Measurements from ENCODE around the gene MCCD1. TPM values are rescaled to one million over a fixed set of nuclear protein-coding genes. Genes with fewer than 3 reads are reported as not detected.

Gene MCCD1
- total and polyA plus RNA-seq, 2 of the 13 experiments (the other 11 are each of a cell fraction or from before 2014, with no cell fraction given), result 0.15 TPM; not detected in 1

DNA sequence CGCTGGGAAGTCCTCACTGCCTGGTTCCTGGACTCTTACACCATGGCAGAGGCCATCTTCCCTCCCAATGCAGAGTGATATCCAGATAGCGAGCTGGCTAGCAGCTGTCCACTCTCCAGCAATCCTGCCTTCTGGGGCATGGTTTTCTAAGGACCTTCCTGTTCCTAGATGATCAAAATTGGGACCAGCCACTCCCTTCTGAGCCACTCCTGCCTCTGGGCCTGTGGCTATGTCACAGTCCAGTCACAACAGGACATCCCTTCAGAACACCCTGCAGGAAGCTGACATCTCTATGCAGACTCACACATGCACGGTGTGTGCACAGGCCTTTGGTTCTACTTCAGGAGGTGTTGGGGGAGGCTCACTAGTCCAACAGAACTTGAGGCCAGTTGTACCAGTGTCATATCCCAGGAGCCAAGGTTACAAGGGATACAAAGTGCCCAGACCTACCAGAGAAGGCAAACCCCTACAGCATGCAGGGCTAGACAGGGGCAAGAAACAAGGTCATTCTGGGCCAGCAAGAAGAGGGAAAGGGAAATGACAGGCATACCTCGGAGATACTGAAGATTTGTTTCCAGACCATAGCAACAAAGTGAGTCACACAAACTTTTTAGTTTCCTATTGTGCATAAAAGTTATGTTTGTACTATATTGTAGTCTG, 2.7 kb upstream of the MCCD1 start:
- CTCF ChIA-PET (ENCODE audit: low intra/inter-chr PET ratio, low total read pairs), result no interaction called here
- Histone ChIP-seq H3K4me2 (ENCODE audit: low read depth, low read length) (peak overlapping the region; percentile 23; the same call in 1 of the 2 replicates), H3K27ac (ENCODE audit: extremely low read length, insufficient read depth, low read length) (no peak overlapping the region), H3K27me3 (ENCODE audit: control insufficient read depth in 1 of 2, insufficient read depth in 2 of 2, low read length in 2 of 2) (no peaks in the 10 kb centered on the region), H3K4me1 (ENCODE audit: insufficient read depth, low read length) (peaks cover 52% of the 10 kb centered on the region), H3K36me3 (replicated peaks in 1 of 2; ENCODE audit: control insufficient read depth in 1 of 2, insufficient read depth in 2 of 2, low read length in 2 of 2) (peaks cover 12 to 15% of the 10 kb centered on the region in 2 experiments), H4K20me1 (ENCODE audit: insufficient read depth, low read length) (peaks cover 15% of the 10 kb centered on the region; the same call in 1 of the 2 replicates), H3K79me2 (ENCODE audit: insufficient read depth, low read length) (no peaks in the 10 kb centered on the region), H3K9ac (ENCODE audit: insufficient read depth, low read depth, low read length) (no peak overlapping the region), H2AFZ (ENCODE audit: low read length) (no peak overlapping the region), H3K4me3 (replicated peaks in 1 of 3; ENCODE audit: insufficient read depth in 1 of 3, low read depth in 2 of 3, low read length in 3 of 3) (0 out of 6 replicates have a peak overlapping the region, but pooled peaks of 1 of the 3 experiments have one; percentile 8), H3K9me3 (ENCODE audit: low read length) (no peaks in the 10 kb centered on the region)
- no TSS peak for BruUV-seq (replicated peaks)
- intact Hi-C loops (cut with micrococcal nuclease; ENCODE audit: unreplicated experiment), result no loop called here
- WGBS (ENCODE audit: low lambda C conversion rate), result 23% methylated on average over 4 of the region's 4 CpGs
- FAIRE-seq, result no peak
- POLR2A ChIA-PET, result interaction anchor here (1.1 to 8.3 kb wide), 3 partner anchors 15 to 126 kb away, joined by 3 to 123 read pairs (median 3); partner anchors contain the start of gene DDX39B
- DNase-seq (ENCODE audit: low spot score), result no peak
- in situ Hi-C loops (cut with HindIII; ENCODE audit: extremely low pct_ligation_motif_present, low pct_unique_long_range_greater_than_20kb), result loop anchor here (5.0 kb wide), 1 partner anchor 34 kb away; no protein-coding TSS in a partner anchor
- peak; percentile 16 for ATAC-seq
- TF ChIP-seq SALL1 (CRISPR knock-in tag; IDR thresholded peaks at IDR 0.05), result 0 out of 2 replicates have a peak, but pooled peaks have one; percentile 25
- TF ChIP-seq BORCS8-MEF2B (CRISPR knock-in tag; IDR thresholded peaks at IDR 0.05), result peak; percentile 9; the same call in 1 of the 2 replicates
- no peak for TF ChIP-seq HINFP (CRISPR knock-in tag; IDR thresholded peaks at IDR 0.05; ENCODE audit: low read depth)

DNA sequence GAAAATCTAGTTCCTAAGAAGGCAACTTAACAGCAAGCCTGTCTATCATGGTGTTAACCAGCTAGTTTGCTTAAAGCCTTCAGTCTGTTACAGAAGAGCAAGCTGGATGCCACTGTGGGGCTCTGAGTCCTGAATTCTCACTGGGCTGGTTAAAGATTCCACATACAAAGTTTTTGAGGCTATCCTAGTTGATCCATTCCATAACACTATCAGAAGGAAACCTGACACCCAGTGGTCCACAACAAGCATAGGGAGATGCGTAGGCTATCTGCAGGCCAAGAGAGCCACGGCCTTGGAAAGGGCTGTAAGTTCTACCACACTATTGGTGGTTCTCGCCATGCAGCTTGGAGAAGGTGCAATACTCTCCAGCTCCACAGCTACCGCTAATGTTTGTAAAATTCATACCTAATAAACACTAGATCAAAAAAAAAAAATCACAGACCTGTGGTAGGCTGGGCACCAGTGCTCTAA, 420 bp upstream of the MCCD1 start:
- Histone ChIP-seq H3K9me3 (ENCODE audit: low read length) (no peaks in the 10 kb centered on the region), H3K36me3 (replicated peaks in 1 of 2; ENCODE audit: control insufficient read depth in 1 of 2, insufficient read depth in 2 of 2, low read length in 2 of 2) (peaks cover 22 to 35% of the 10 kb centered on the region in 2 experiments), H3K79me2 (ENCODE audit: insufficient read depth, low read length) (no peaks in the 10 kb centered on the region), H2AFZ (ENCODE audit: low read length) (no peak overlapping the region), H3K27me3 (ENCODE audit: control insufficient read depth in 1 of 2, insufficient read depth in 2 of 2, low read length in 2 of 2) (no peaks in the 10 kb centered on the region), H4K20me1 (ENCODE audit: insufficient read depth, low read length) (peaks cover 26% of the 10 kb centered on the region), H3K4me2 (ENCODE audit: low read depth, low read length) (no peak overlapping the region), H3K4me3 (replicated peaks in 1 of 3; ENCODE audit: insufficient read depth in 1 of 3, low read depth in 2 of 3, low read length in 3 of 3) (no peak overlapping the region), H3K4me1 (ENCODE audit: insufficient read depth, low read length) (peaks cover 75% of the 10 kb centered on the region), H3K27ac (ENCODE audit: extremely low read length, insufficient read depth, low read length) (peak overlapping the region; percentile 68), H3K9ac (ENCODE audit: insufficient read depth, low read depth, low read length) (no peak overlapping the region)
- ChIA-PET POLR2A (interaction anchor here (0.8 to 8.3 kb wide), 6 partner anchors 8 to 66 kb away, joined by 3 to 123 read pairs (median 6); partner anchors contain the start of genes DDX39B and MICB), CTCF (ENCODE audit: low intra/inter-chr PET ratio, low total read pairs) (no interaction called here)
- intact Hi-C loops (cut with micrococcal nuclease; ENCODE audit: unreplicated experiment), result loop anchor here (2.0 kb wide), 1 partner anchor 32 kb away; no protein-coding TSS in a partner anchor
- ATAC-seq (peak; percentile 48), DNase-seq (ENCODE audit: low spot score) (peak; percentile 54), FAIRE-seq (no peak)
- in situ Hi-C loops (cut with HindIII; ENCODE audit: extremely low pct_ligation_motif_present, low pct_unique_long_range_greater_than_20kb), result loop anchor here (5.0 kb wide), 1 partner anchor 36 kb away; no protein-coding TSS in a partner anchor
- BruUV-seq (replicated peaks), result no TSS peak
- WGBS (ENCODE audit: low lambda C conversion rate), result 71% methylated on average over 4 of the region's 4 CpGs
- TF ChIP-seq NFRKB (IDR thresholded peaks at IDR 0.05) (no peak), ZNF414 (CRISPR knock-in tag; IDR thresholded peaks at IDR 0.05) (no peak), TEF (CRISPR knock-in tag; IDR thresholded peaks at IDR 0.05) (no peak), SIX4 (CRISPR knock-in tag; IDR thresholded peaks at IDR 0.05) (peak; percentile 62; the same call in 1 of the 2 replicates), ZMYM3 (CRISPR knock-in tag; IDR thresholded peaks at IDR 0.05) (no peak), ZBTB20 (CRISPR knock-in tag; IDR thresholded peaks at IDR 0.05; ENCODE audit: borderline replicate concordance, low read depth) (0 out of 2 replicates have a peak, but pooled peaks have one; percentile 46), ZNF781 (CRISPR knock-in tag; IDR thresholded peaks at IDR 0.05; ENCODE audit: borderline replicate concordance, not compliant biosample characterization) (peak; percentile 46)
- TF ChIP-seq, protein P1, sequence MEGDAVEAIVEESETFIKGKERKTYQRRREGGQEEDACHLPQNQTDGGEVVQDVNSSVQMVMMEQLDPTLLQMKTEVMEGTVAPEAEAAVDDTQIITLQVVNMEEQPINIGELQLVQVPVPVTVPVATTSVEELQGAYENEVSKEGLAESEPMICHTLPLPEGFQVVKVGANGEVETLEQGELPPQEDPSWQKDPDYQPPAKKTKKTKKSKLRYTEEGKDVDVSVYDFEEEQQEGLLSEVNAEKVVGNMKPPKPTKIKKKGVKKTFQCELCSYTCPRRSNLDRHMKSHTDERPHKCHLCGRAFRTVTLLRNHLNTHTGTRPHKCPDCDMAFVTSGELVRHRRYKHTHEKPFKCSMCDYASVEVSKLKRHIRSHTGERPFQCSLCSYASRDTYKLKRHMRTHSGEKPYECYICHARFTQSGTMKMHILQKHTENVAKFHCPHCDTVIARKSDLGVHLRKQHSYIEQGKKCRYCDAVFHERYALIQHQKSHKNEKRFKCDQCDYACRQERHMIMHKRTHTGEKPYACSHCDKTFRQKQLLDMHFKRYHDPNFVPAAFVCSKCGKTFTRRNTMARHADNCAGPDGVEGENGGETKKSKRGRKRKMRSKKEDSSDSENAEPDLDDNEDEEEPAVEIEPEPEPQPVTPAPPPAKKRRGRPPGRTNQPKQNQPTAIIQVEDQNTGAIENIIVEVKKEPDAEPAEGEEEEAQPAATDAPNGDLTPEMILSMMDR (CRISPR knock-in tag; IDR thresholded peaks at IDR 0.05), result peak; percentile 27; the same call in 1 of the 2 replicates

Data from HepG2 (cell line).